Measurements from ENCODE around the gene MAGI2.

DNA sequence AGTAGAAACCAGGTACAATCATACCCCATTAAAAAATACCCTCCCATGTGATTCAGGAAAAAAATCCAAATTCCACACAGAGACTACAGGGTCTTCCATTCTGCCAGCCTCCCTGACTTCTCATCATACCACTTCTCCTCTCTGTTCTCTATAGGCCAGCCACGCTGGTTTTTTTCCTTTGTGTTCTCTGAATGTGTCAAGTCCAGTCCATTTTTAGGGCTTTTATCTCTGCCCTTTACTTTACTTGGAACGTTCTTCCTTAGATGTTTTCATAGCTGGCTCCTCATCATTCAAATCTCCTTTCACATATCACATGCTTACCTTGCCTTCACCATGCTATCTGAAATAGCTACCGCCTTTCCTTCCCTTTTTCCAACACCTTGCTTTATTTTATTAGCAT, 1057.3 kb downstream of the MAGI2 start:
- no peak for TF ChIP-seq CTCF (IDR thresholded peaks at IDR 0.05; ENCODE audit: low read depth, low read length, missing input control)
- no peak for TF ChIP-seq SP1 (IDR thresholded peaks at IDR 0.05)
- TF ChIP-seq FOXA1 (IDR thresholded peaks at IDR 0.05), result no peak
- TF ChIP-seq RAD21 (IDR thresholded peaks at IDR 0.05), result no peak
- TF ChIP-seq, protein P1, sequence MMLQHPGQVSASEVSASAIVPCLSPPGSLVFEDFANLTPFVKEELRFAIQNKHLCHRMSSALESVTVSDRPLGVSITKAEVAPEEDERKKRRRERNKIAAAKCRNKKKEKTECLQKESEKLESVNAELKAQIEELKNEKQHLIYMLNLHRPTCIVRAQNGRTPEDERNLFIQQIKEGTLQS (IDR thresholded peaks at IDR 0.05), result no peak
- TF ChIP-seq, protein P2, sequence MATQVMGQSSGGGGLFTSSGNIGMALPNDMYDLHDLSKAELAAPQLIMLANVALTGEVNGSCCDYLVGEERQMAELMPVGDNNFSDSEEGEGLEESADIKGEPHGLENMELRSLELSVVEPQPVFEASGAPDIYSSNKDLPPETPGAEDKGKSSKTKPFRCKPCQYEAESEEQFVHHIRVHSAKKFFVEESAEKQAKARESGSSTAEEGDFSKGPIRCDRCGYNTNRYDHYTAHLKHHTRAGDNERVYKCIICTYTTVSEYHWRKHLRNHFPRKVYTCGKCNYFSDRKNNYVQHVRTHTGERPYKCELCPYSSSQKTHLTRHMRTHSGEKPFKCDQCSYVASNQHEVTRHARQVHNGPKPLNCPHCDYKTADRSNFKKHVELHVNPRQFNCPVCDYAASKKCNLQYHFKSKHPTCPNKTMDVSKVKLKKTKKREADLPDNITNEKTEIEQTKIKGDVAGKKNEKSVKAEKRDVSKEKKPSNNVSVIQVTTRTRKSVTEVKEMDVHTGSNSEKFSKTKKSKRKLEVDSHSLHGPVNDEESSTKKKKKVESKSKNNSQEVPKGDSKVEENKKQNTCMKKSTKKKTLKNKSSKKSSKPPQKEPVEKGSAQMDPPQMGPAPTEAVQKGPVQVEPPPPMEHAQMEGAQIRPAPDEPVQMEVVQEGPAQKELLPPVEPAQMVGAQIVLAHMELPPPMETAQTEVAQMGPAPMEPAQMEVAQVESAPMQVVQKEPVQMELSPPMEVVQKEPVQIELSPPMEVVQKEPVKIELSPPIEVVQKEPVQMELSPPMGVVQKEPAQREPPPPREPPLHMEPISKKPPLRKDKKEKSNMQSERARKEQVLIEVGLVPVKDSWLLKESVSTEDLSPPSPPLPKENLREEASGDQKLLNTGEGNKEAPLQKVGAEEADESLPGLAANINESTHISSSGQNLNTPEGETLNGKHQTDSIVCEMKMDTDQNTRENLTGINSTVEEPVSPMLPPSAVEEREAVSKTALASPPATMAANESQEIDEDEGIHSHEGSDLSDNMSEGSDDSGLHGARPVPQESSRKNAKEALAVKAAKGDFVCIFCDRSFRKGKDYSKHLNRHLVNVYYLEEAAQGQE (IDR thresholded peaks at IDR 0.05), result no peak
- TF ChIP-seq YY1 (IDR thresholded peaks at IDR 0.05), result no peak

All from liver (tissue), 3 donors.